Naive thymus-derived CD4-positive, alpha-beta T cell (primary cell): ENCODE measurements around the gene DYNC1I1. TPM values are rescaled to one million over a fixed set of nuclear protein-coding genes. Genes with fewer than 3 reads are reported as not detected.

Source experiments
- ATAC-seq: fragments of 150-1000 bp; cut with Tn5 transposase; 2 replicates; pipeline ENCODE4 v1.10.0; 2021; ENCODE audit warnings: mild to moderate bottlenecking, moderate library complexity
- CTCF ChIA-PET: fragments of 350-600 bp; sonication (Branson Sonifier 250); formaldehyde crosslinking; loops from one replicate; lab custom pipeline; 2021; ENCODE audit warnings: antibody characterized with exemption; lab: Charles Lee
- POLR2A ChIA-PET: fragments of 350-600 bp; sonication (Branson Sonifier 250); formaldehyde crosslinking; loops from one replicate; lab custom pipeline; 2021; ENCODE audit warnings: antibody characterized with exemption, inconsistent platforms; lab: Charles Lee
- DNase-seq, 9 donors: peaks; one replicate each; pipeline versions ENCODE4 v3.0.0 to v3.0.0-alpha.2; 2020 to 2022; ENCODE audit warnings: mixed read lengths in 1 of 9
- H3K27ac ChIP-seq: one replicate; pipeline ENCODE4 v1.7.0; 2013; ENCODE audit warnings: mild to moderate bottlenecking, low read depth, low read length, moderate library complexity
- H3K27me3 ChIP-seq, 2 donors: one replicate each; pipeline ENCODE4 v1.7.0; 2013; ENCODE audit warnings: low read length in 2 of 2, mild to moderate bottlenecking in 2 of 2, moderate library complexity in 2 of 2; ENCODE audit not compliant: control insufficient read depth in 2 of 2, insufficient read depth in 2 of 2
- H3K36me3 ChIP-seq, 3 experiments: 1 replicate in 2 of 3; 2 replicates in 1 of 3; pipeline ENCODE4 v1.7.0; 2013; ENCODE audit warnings: low read length in 3 of 3, mild to moderate bottlenecking in 3 of 3, moderate library complexity in 1 of 3; ENCODE audit not compliant: insufficient read depth in 3 of 3, control insufficient read depth in 2 of 3
- H3K4me1 ChIP-seq, 2 donors: one replicate each; pipeline ENCODE4 v1.7.0; 2013; ENCODE audit warnings: low read length in 2 of 2, mild to moderate bottlenecking in 2 of 2, moderate library complexity in 1 of 2; ENCODE audit not compliant: control insufficient read depth in 2 of 2, insufficient read depth in 2 of 2
- H3K4me3 ChIP-seq: 2 replicates; pipeline ENCODE4 v1.7.0; 2013; ENCODE audit warnings: mild to moderate bottlenecking, low read length
- H3K9me3 ChIP-seq, 3 experiments: 1 replicate in 2 of 3; 2 replicates in 1 of 3; pipeline ENCODE4 v1.7.0; 2013; ENCODE audit warnings: low read length in 3 of 3; ENCODE audit not compliant: control insufficient read depth in 2 of 3
- H3K27ac Mint-ChIP-seq, 9 donors: one replicate each; pipeline ENCODE4 v1.8.0; 2020 to 2022; ENCODE audit warnings: mixed read lengths in 9 of 9, mild to moderate bottlenecking in 8 of 9, moderate library complexity in 5 of 9, inconsistent platforms in 2 of 9
- H3K27me3 Mint-ChIP-seq, 5 donors: one replicate each; pipeline ENCODE4 v1.8.0; 2021 to 2022; ENCODE audit warnings: mixed read lengths in 5 of 5, mild to moderate bottlenecking in 1 of 5
- H3K36me3 Mint-ChIP-seq, 5 donors: one replicate each; pipeline ENCODE4 v1.8.0; 2020 to 2022; ENCODE audit warnings: mixed read lengths in 5 of 5, mild to moderate bottlenecking in 3 of 5, inconsistent platforms in 1 of 5
- H3K4me1 Mint-ChIP-seq, 7 donors: one replicate each; pipeline ENCODE4 v1.8.0; 2020 to 2022; ENCODE audit warnings: mixed read lengths in 7 of 7, mild to moderate bottlenecking in 3 of 7, inconsistent platforms in 1 of 7
- H3K4me3 Mint-ChIP-seq, 10 donors: one replicate each; pipeline ENCODE4 v1.8.0; 2020 to 2022; ENCODE audit warnings: mild to moderate bottlenecking in 10 of 10, mixed read lengths in 10 of 10, moderate library complexity in 6 of 10, inconsistent platforms in 2 of 10
- H3K9me3 Mint-ChIP-seq, 11 donors: one replicate each; pipeline ENCODE4 v1.8.0; 2020 to 2022; ENCODE audit warnings: mixed read lengths in 11 of 11, mild to moderate bottlenecking in 4 of 11, inconsistent platforms in 1 of 11, moderate library complexity in 1 of 11
- intact Hi-C, 2 donors: fragments of 100-400 bp; cut with micrococcal nuclease; formaldehyde crosslinking; loops; one replicate each; pipeline ENCODE4 v1.15.1; 2023
- polyA plus RNA-seq, 2 donors: library from polyadenylated mRNA; unstranded; fragments of 300-500 nt; fragmentation: Illumina TruSeq; gene quantifications; one replicate each; pipeline ENCODE4 v1.2.3, GENCODE V29; 2021
- total RNA-seq, 6 experiments: library from RNA in 5 of 6; stranded (reverse) in 5 of 6; gene quantifications; 1 replicate in 5 of 6; 2 replicates in 1 of 6; pipeline ENCODE4 v1.2.3 and lab custom pipeline; 2021 to 2026

DYNC1I1 gene
- total and polyA plus RNA-seq, 7 experiments from 2014 or later, result 0.61 TPM; not detected in 6

GRCh38 chr7:96097835-96098234, 325.5 kb downstream of the DYNC1I1 start:
- POLR2A ChIA-PET, result no interaction called here
- intact Hi-C loops, result no loop called here
- Mint-ChIP-seq H3K9me3 (peaks cover 0 to 13% (median 1%) of the 10 kb centered on the region in 11 donors), H3K4me1 (no peaks in the 10 kb centered on the region), H3K36me3 (peaks cover 0 to 4% (median 0%) of the 10 kb centered on the region in 5 donors), H3K27me3 (peaks cover 15 to 40% (median 20%) of the 10 kb centered on the region in 5 donors), H3K4me3 (no peak overlapping the region), H3K27ac (no peak overlapping the region)
- Histone ChIP-seq H3K4me3 (no peak overlapping the region), H3K27me3 (no peaks in the 10 kb centered on the region), H3K9me3 (peaks cover 0 to 7% (median 0%) of the 10 kb centered on the region in 3 experiments), H3K36me3 (no peaks in the 10 kb centered on the region), H3K4me1 (no peaks in the 10 kb centered on the region), H3K27ac (no peak overlapping the region)
- no peak for ATAC-seq
- no peak for DNase-seq
- CTCF ChIA-PET, result no interaction called here

GRCh38 chr7:96100737-96101136, 328.4 kb downstream of the DYNC1I1 start:
- Histone ChIP-seq H3K4me1 (no peaks in the 10 kb centered on the region), H3K36me3 (no peaks in the 10 kb centered on the region), H3K27ac (no peak overlapping the region), H3K4me3 (no peak overlapping the region), H3K9me3 (peaks cover 0 to 7% (median 0%) of the 10 kb centered on the region in 3 experiments), H3K27me3 (no peaks in the 10 kb centered on the region)
- H3K4me3 Mint-ChIP-seq, result no peak overlapping the region
- ChIA-PET CTCF (no interaction called here), POLR2A (no interaction called here)
- intact Hi-C loops, result no loop called here
- no peak overlapping the region for H3K27ac Mint-ChIP-seq
- H3K36me3 Mint-ChIP-seq, result peaks cover 0 to 4% (median 0%) of the 10 kb centered on the region in 5 donors
- no peaks in the 10 kb centered on the region for H3K4me1 Mint-ChIP-seq
- ATAC-seq (no peak), DNase-seq (no peak)
- peaks cover 6 to 25% (median 12%) of the 10 kb centered on the region in 5 donors for H3K27me3 Mint-ChIP-seq
- H3K9me3 Mint-ChIP-seq, result peaks cover 0 to 13% (median 1%) of the 10 kb centered on the region in 11 donors

GRCh38 chr7:96102096-96102811, 329.9 kb downstream of the DYNC1I1 start:
- Histone ChIP-seq H3K27ac (no peak overlapping the region), H3K27me3 (no peaks in the 10 kb centered on the region), H3K9me3 (peaks cover 0 to 7% (median 0%) of the 10 kb centered on the region in 3 experiments), H3K4me3 (no peak overlapping the region), H3K4me1 (no peaks in the 10 kb centered on the region), H3K36me3 (no peaks in the 10 kb centered on the region)
- DNase-seq, result no peak
- no peak overlapping the region for H3K4me3 Mint-ChIP-seq
- CTCF ChIA-PET, result no interaction called here
- peaks cover 0 to 13% (median 1%) of the 10 kb centered on the region in 11 donors for H3K9me3 Mint-ChIP-seq
- no peaks in the 10 kb centered on the region for H3K4me1 Mint-ChIP-seq
- POLR2A ChIA-PET, result no interaction called here
- H3K27ac Mint-ChIP-seq, result no peak overlapping the region
- intact Hi-C loops, result no loop called here
- peaks cover 0 to 4% (median 0%) of the 10 kb centered on the region in 5 donors for H3K36me3 Mint-ChIP-seq
- H3K27me3 Mint-ChIP-seq, result peaks cover 2 to 21% (median 12%) of the 10 kb centered on the region in 5 donors
- ATAC-seq, result no peak

- Histone ChIP-seq H3K27ac (no peak overlapping the region), H3K36me3 (no peaks in the 10 kb centered on the region), H3K27me3 (no peaks in the 10 kb centered on the region), H3K4me3 (no peak overlapping the region), H3K9me3 (no peaks in the 10 kb centered on the region), H3K4me1 (no peaks in the 10 kb centered on the region)
- Mint-ChIP-seq H3K27me3 (peaks cover 5 to 16% (median 13%) of the 10 kb centered on the region in 5 donors), H3K27ac (no peak overlapping the region), H3K4me1 (no peaks in the 10 kb centered on the region), H3K4me3 (no peak overlapping the region), H3K9me3 (peaks cover 0 to 4% (median 0%) of the 10 kb centered on the region in 11 donors), H3K36me3 (peaks cover 0 to 4% (median 0%) of the 10 kb centered on the region in 5 donors)
- ChIA-PET POLR2A (no interaction called here), CTCF (interaction anchor here (0.6 kb wide), 1 partner anchor 1530 kb away, joined by 3 read pairs; no protein-coding TSS in a partner anchor)
- DNase-seq (no peak), ATAC-seq (no peak)
- intact Hi-C loops, result no loop called here
Measured at GRCh38 chr7:96104984-96105383, 332.6 kb downstream of the DYNC1I1 start.

GRCh38 chr7:96111405-96111804, 339.1 kb downstream of the DYNC1I1 start:
- H3K27me3 Mint-ChIP-seq, result peaks cover 17 to 49% (median 33%) of the 10 kb centered on the region in 5 donors

GRCh38 chr7:96114190-96114589, 341.8 kb downstream of the DYNC1I1 start:
- Histone ChIP-seq H3K9me3 (no peaks in the 10 kb centered on the region), H3K36me3 (no peaks in the 10 kb centered on the region), H3K27ac (no peak overlapping the region), H3K27me3 (no peaks in the 10 kb centered on the region), H3K4me1 (no peaks in the 10 kb centered on the region), H3K4me3 (no peak overlapping the region)
- ChIA-PET CTCF (no interaction called here), POLR2A (no interaction called here)
- Mint-ChIP-seq H3K4me1 (no peaks in the 10 kb centered on the region), H3K4me3 (no peak overlapping the region), H3K36me3 (peaks cover 0 to 7% (median 0%) of the 10 kb centered on the region in 5 donors), H3K27ac (no peak overlapping the region), H3K27me3 (peaks cover 17 to 48% (median 28%) of the 10 kb centered on the region in 5 donors), H3K9me3 (peaks cover 0 to 14% (median 0%) of the 10 kb centered on the region in 11 donors)
- intact Hi-C loops, result no loop called here
- DNase-seq (no peak), ATAC-seq (no peak)

More at GRCh38 chr7:96111405-96111804, 339.1 kb downstream of the DYNC1I1 start:
- Histone ChIP-seq H3K27ac (no peak overlapping the region), H3K4me1 (no peaks in the 10 kb centered on the region), H3K36me3 (no peaks in the 10 kb centered on the region), H3K4me3 (no peak overlapping the region), H3K27me3 (no peaks in the 10 kb centered on the region), H3K9me3 (no peaks in the 10 kb centered on the region)
- H3K4me3 Mint-ChIP-seq, result no peak overlapping the region
- H3K36me3 Mint-ChIP-seq, result peaks cover 0 to 7% (median 0%) of the 10 kb centered on the region in 5 donors
- H3K9me3 Mint-ChIP-seq, result peaks cover 0 to 14% (median 0%) of the 10 kb centered on the region in 11 donors
- ChIA-PET CTCF (no interaction called here), POLR2A (no interaction called here)
- H3K27ac Mint-ChIP-seq, result no peak overlapping the region
- no peaks in the 10 kb centered on the region for H3K4me1 Mint-ChIP-seq
- DNase-seq (no peak), ATAC-seq (no peak)
- intact Hi-C loops, result no loop called here
